HG02981 (cell line): Measurements from ENCODE around the gene SPACA7.

Experiments used
- ATAC-seq: cut with Tn5 transposase; IDR thresholded peaks from one replicate; pipeline ENCODE4 v1.9.1; 2021; ENCODE audit warnings: mild to moderate bottlenecking, moderate library complexity; ENCODE audit not compliant: unreplicated experiment

SPACA7 gene

DNA sequence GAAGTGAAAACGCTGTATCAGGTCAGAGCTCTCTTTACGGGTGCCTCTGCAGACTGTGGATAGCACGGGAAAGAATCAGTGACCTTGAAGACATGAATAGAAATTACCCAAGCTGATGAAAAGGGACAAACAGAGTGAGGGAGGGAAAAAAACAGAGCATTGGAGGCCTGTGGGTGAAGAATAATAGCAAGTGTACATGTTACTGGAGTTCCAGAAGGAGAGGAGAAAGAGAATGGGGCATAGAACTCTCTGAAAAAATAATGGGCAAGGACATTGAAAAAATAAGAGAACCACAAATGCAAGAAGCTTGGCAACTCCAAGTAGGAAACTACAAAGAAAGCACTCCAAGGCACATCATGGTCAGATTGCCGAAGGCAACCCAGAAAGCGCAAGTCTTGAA, 86.3 kb downstream of the SPACA7 start:
- ATAC-seq: no peak

DNA sequence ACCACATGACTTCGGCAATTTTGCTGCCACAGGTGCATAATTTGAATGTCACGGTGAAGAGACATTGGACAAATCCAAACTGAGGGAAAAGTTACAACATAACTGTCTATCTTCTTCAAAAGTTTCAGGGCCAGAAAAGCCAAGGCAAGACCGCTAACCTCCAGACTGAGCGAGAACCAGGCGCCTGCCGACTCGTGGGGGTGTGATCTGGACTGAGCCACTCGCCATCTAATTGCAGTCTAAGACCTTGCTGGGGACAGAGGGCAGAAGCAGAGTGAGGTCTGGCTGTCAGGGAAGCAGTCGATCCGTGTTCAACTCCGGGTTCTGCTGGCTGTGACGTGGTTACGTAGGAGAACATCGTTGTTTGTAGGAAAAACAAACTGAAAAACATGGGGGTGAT, 88.6 kb downstream of the SPACA7 start:
- no peak for ATAC-seq

DNA sequence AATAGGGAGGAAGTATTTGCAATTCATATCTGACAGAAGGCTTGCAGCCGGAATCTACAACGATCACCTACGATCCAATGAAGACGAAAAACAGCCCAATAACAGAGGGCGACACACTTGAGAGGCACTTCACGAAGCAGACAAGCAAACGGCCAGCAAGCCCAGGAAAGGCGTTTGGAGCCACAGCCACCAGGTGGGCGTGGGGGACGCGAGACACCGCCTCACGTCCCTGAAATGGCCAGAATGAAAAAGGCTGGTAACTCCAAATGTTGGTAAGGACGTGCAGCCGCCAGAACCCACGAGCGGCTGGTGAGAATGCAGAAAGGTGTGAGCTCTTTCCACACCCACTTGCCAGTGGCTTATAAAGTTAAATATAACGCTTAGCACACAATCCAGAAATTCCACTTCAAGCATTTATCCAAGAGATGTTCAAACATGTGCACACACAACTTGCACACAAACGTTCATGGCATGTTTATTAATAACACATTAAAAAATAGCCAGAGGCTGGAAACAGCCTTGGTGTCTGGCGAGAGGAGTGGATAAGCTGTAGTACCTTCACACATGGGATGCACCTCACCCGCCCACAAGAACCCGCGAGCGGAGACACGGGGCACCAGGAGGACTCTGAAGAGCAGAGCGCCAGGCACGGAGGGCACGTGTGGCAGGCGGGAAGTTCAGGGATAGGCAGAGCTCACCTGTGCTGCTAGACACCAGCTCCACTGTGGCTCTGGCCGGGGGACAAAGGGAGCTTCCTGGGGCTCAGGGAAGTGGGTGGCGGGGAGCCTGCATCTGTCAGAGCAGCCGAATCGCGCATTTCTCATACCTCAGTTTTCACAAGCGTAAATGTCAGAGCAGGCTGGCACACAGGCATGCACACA, 89.3 kb downstream of the SPACA7 start:
- ATAC-seq: no peak

DNA sequence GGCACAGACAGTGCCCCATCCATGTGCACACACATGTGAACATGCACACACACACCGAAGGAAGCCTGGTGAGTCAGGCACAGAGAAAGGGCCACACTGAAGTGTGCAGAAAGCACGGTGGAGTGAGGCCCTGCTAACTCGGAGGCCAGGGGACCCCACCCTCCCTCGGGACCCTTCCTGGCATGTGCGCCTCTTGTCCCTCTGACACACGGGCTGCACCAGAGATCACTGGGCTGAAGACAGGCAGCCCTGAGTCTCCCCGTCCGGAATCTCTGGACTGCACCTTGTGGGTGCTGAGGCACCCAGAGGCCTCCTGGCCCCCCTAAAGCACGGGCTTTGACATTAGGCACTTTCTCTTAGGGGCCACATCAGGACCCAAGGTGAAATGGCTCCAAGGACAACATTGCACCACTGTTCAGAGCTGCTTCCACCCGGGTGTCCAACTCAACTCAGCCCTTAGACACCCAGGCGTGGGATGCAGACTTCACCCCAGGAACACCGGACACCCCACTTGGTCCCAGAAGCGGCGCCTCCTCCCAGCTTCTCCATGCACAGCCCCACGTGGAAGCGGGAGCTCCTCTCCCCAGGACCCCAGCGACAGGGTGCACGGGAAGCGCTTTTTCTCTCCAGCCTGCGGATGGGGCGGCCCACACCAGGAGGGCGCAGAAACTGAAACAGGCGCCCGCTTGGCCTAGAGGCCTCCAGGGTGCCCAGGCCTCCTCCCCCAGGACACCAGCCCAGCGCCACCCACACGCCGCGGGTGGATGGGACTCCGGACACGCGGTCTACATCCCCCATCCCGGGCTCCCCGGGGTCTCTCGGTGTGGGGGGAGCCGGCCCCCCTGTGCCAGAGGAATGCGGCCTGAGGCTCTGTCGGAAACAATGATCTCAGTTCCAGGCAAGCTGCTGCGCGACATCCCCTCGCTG, 90.2 kb downstream of the SPACA7 start:
- no peak for ATAC-seq

DNA sequence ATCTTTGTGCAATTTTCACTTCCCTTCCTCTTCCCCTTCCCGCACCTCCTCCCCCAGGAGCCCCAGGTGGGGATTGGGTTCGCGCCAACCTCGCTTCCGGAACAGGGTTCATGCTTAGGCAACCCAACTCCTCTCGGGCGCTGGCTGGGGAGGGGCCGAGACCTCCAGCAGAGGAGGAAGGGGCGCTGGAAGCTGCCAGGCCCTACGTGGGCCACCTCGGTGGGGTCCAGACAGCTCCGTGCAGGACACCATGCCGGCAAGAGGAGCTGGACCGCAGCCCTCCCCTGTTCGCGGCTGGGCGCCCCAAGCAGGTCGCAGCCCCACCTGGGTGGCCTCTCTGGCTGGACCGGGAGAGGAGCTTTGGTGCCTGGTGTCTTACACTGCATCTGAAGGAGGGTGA, 91.1 kb downstream of the SPACA7 start:
- ATAC-seq: no peak

DNA sequence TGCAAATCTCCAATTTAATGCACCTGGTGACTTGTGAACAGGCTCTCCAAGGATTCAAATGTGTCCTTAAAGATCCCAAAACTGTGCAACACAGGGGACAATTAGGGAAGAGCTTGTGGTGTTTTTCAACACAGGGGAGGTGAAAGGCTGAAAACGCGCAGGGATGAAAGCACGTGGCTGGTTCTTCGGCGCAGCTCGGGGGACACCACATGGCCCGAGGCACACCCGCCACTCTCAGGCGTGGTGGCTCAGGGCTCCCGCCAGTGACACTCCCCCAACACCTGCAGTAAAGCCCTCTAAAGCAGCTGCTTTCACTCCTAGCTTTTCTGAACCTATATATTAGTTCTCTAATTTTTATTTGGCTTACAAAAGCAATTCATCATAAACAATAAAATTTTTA, 91.9 kb downstream of the SPACA7 start:
- no peak for ATAC-seq

DNA sequence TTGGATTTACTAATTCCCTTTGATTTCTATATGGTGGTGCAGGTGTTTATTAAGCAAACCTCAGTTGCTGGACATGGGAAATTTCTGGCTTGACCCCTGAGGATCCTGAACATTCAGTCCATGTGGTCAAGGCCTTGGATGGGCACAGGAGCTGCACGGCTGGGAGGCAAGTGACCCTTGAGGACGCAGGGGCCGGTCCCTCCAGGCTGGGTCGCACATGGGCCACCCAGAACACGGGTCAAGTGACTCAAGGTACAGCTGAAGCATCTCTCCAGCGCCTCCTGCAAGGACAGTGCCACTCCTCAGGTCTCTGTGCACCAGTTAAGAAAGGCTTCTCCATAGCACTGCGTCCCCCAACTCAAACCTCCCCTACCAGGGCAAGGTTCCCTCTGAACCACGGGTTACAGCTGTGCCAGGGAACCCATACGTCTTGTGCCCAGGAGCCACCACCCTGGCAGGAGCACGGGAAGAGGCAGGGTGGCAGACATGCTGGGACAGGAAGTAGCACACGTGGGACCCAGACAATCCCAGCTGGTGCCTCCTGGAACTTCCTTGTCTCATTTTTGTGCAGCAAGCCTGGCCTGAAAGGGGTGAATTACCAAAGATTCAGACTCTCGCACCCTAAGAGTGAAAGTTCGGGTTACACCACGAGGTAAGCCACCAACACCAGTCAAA, 93.1 kb downstream of the SPACA7 start:
- ATAC-seq: no peak

DNA sequence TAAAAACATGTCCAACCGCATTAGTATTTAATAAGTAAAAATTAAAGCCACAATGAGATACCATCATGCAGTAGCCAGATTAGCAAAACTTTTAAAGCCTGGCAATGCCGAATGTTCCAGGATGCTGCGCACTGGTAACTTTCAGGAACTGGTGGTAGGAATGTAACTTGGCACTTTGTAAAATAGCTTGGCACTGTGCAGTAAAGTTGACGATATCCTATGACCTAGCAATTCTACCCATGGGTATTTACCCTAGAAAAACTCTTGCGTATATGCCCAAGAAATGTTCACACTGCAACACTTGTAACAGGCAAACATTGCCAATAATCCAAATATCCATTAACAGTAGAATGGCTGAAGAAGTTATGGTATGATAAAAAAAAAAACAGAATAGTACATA, 97.7 kb downstream of the SPACA7 start:
- ATAC-seq: no peak

DNA sequence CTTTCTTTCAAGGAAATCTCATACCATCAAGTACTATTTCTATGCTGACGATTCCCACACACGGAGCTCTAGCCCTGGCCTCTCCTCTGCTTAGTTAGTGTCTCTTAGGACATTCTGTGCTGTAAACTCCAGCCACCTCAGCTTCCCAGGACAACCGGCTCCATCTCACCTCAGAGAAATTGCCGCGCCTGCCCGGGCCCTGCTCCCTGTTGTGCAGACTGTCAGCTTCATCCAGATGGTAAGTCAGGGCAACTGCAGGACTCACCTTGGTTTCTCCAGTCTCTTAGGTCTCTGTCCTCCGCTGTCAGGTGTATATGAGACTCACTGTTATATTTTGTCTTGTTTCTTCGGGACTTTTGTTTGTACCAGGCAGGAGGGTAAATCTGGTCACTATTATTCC, 98.7 kb downstream of the SPACA7 start:
- no peak for ATAC-seq

DNA sequence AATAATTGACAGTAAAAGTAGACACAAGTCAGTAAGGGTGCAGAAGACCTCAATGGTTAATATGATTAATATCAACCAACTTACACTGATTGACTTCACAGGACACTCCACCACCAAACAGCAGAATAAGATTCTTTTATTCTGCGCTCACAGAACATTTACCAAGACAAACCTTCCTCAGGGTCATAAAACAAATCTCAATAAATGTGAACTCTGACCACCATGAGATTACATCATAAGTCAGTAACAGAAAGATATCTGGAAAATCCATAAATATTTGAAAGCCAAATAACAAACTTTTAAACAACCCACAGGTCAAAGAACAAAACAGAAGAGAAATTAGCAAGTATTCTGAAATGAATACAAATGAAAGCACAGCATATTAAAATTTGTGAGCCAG, 99.7 kb downstream of the SPACA7 start:
- no peak for ATAC-seq

DNA sequence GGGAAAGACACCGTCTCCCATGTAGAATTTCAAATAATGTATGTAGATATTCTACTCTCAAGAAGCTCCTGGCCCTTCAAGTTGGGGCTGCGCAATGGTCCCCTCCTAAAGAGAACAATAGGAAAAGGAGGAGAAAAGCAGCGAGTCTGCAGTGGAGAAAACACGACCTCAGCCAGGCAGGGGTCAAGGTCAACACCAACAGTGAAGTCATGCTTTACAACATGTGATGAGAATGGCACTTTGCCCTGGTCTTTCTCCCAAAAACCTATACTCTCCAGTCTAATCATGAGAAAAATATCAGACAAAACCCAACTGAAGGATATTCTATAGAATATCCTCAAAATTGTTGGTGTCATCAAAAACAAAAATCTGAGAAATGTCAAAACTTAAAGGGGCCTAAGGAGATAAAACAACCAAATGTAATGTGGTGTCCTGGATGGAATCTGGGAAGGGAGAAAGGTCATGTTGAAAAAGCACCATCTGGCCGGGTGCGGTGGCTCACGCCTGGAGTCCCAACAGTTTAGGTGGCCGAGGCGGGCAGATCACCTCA, 101.0 kb downstream of the SPACA7 start:
- ATAC-seq: no peak

DNA sequence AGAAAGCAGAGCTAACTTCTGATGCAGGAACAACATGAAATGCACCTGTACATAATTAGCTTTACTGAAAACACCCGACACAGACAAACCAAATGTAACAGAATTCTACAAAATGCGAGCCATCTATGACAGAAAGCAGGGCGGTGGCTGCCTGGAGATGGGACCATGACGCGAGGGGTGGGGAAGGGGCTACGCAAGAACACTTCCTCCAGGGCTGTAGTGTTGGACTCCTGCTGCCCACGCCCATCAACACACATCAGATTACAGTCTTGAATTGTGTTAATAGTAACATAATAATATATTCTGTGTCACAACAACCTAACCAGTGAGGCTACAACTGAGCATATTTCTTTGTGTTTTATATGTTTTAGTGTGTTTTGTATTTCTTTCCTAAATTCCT, 103.2 kb downstream of the SPACA7 start:
- ATAC-seq: no peak

DNA sequence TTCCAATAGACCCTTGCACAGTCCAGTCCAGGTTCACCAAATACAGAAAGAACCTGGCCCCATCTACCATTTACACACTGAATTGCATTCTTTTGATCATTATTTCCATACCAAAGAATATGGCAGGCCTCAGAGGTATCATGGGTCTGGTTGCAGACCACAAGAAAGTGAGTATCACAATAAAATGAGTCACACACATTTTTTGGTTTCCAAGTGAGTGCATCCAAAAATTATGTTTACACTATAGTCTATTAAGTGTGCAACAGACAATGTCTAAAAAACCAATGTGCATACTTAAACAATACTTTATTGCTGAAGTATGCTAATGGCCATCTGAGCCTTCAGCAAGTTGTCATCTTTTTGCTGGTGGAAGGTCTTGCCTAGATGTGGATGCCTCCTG, 105.3 kb downstream of the SPACA7 start:
- ATAC-seq: no peak

DNA sequence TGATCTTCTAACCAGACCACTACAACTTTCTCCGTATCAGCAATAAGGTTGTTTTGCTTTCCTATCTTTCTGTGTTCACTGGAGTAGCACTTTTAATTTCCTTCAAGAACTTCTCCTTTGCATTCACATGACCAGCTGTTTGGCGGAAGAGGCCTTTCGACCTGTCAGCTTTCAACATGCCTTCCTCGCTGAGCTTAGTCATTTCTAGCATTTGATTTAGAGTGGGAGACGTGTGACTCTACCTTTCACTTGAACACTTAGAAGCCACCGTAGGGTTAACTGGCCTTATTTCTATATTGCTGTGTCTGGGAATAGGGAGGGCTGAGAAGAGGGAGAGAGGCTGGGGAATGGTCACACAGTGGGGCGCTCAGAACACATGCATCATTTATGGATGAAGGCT, 107.1 kb downstream of the SPACA7 start:
- no peak for ATAC-seq
